GM23248 (cell line): Measurements from ENCODE around the gene TNNT1. TPM values are rescaled to one million over a fixed set of nuclear protein-coding genes. Genes with fewer than 3 reads are reported as not detected.

Experiments
- DNase-seq: peaks from one replicate; pipeline ENCODE4 v3.0.0-alpha.2; 2015
- H2AFZ ChIP-seq: fragments of 200-600 bp; sonication (generic); 2 replicates; pipeline ENCODE4 v1.6.1; 2016; ENCODE audit warnings: antibody characterized with exemption
- H3F3A ChIP-seq: fragments of 200-600 bp; sonication (generic); 2 replicates; pipeline ENCODE4 v1.6.1; 2016; ENCODE audit warnings: mild to moderate bottlenecking, antibody characterized with exemption, mixed run types; ENCODE audit not compliant: insufficient read depth
- H3K27ac ChIP-seq: fragments of 200-600 bp; sonication (generic); 2 replicates; pipeline ENCODE4 v1.5.1; 2016; ENCODE audit warnings: mild to moderate bottlenecking
- H3K27me3 ChIP-seq: fragments of 200-600 bp; sonication (generic); replicated peaks from 2 replicates; pipeline ENCODE4 v1.6.1; 2016; ENCODE audit warnings: mild to moderate bottlenecking; ENCODE audit not compliant: insufficient read depth
- H3K36me3 ChIP-seq: fragments of 200-600 bp; sonication (generic); 2 replicates; pipeline ENCODE4 v1.6.1; 2016; ENCODE audit warnings: low read depth, mild to moderate bottlenecking
- H3K4me1 ChIP-seq: fragments of 200-600 bp; sonication (generic); 2 replicates; pipeline ENCODE4 v1.6.1; 2016; ENCODE audit warnings: mild to moderate bottlenecking; ENCODE audit not compliant: insufficient read depth
- H3K4me2 ChIP-seq: fragments of 200-600 bp; sonication (generic); one replicate; pipeline ENCODE4 v1.6.1; 2016; ENCODE audit warnings: mild to moderate bottlenecking; ENCODE audit not compliant: unreplicated experiment
- H3K4me3 ChIP-seq: fragments of 200-600 bp; sonication (generic); 2 replicates; pipeline ENCODE4 v1.5.1; 2016; ENCODE audit warnings: mild to moderate bottlenecking
- H3K79me2 ChIP-seq: fragments of 200-600 bp; sonication (generic); 2 replicates; pipeline ENCODE4 v1.6.1; 2016; ENCODE audit warnings: mild to moderate bottlenecking; ENCODE audit not compliant: insufficient read depth
- H3K9ac ChIP-seq: fragments of 200-600 bp; sonication (generic); 2 replicates; pipeline ENCODE4 v1.6.1; 2016; ENCODE audit warnings: mild to moderate bottlenecking
- H3K9me2 ChIP-seq: fragments of 200-600 bp; sonication (generic); 2 replicates; pipeline ENCODE4 v1.6.1; 2016; ENCODE audit warnings: mixed run types, mild to moderate bottlenecking, moderate library complexity; ENCODE audit not compliant: insufficient read depth
- H3K9me3 ChIP-seq: fragments of 200-600 bp; sonication (generic); one replicate; pipeline ENCODE4 v1.6.1; 2017; ENCODE audit warnings: low read depth
- H4K20me1 ChIP-seq: fragments of 200-600 bp; sonication (generic); 2 replicates; pipeline ENCODE4 v1.6.0; 2016; ENCODE audit not compliant: insufficient read depth
- EZH2 ChIP-seq: fragments of 200-600 bp; sonication (generic); IDR thresholded peaks from 2 replicates; pipeline ENCODE4 v1.6.1; 2018; ENCODE audit warnings: antibody characterized with exemption, mild to moderate bottlenecking; ENCODE audit not compliant: insufficient read depth, poor library complexity, severe bottlenecking
- EZH2phosphoT487 ChIP-seq: fragments of 200-600 bp; sonication (generic); IDR thresholded peaks from 2 replicates; pipeline ENCODE4 v1.6.1; 2018; ENCODE audit warnings: antibody characterized with exemption, moderate library complexity, mild to moderate bottlenecking, low read depth; ENCODE audit not compliant: insufficient read depth
- WGBS, 2 experiments: methylation state at CpG; one replicate each; pipeline ENCODE4 v1.1.6; 2015 to 2017; ENCODE audit warnings: low lambda C conversion rate in 2 of 2, low coverage in 1 of 2; ENCODE audit errors: missing lambda C conversion rate in 2 of 2; 5-methylcytosine and 5-hydroxymethylcytosine counted together
- in situ Hi-C: fragments of 300-500 bp; cut with MboI; formaldehyde crosslinking; loops from 2 replicates; pipeline ENCODE4 v1.15.0; 2020
- polyA plus RNA-seq: library from polyadenylated mRNA; unstranded; fragments of >200 nt; fragmentation: Nextera tagmentation; extraction: Ambion mirVana; gene quantifications from 2 replicates; pipeline ENCODE4 v1.2.1, GENCODE V29; 2016
- total RNA-seq: library from RNA; depleted of rRNA; stranded (reverse); fragments of >200 nt; shearing (Covaris generic); gene quantifications from 2 replicates; pipeline ENCODE4 v1.2.3, GENCODE V29; 2014

The TNNT1 gene
- total and polyA plus RNA-seq, 2 experiments from 2014 or later = 0.76 to 1.8 TPM

DNA sequence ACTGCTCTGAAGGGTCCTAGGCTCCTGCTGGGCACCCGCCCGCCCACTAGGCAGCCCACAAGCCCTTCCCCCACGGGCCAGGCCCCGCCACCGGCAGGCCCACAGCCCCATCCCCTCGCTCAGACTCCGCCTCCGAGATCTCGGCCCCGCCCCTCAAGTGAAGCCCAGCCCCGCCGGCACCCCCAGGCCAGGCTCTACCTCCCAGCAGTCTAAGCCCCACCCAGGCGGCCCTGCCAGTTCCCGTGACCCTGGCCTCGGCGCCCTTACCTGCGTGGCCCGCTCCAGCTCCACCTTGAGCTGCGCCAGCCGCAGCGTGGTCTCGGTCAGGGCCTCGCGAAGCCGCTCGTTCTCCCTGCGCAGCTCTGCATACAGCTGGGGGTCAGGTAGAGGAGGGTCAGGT, 57.1 kb downstream of the TNNT1 start:
- no peak overlapping the region for H3K27ac ChIP-seq
- no peak overlapping the region for H3K4me3 ChIP-seq
- no peaks in the 10 kb centered on the region for H3K79me2 ChIP-seq
- TF ChIP-seq EZH2 = no peak
- TF ChIP-seq EZH2phosphoT487 = no peak
- 87 to 95% methylated on average over 16 to 27 of the region's 27 CpGs for whole genome bisulfite sequencing, 2 experiments
- peaks cover 8% of the 10 kb centered on the region; the same call in 1 of the 2 replicates for H3K36me3 ChIP-seq
- no peak overlapping the region for H3K9ac ChIP-seq
- no peaks in the 10 kb centered on the region for H4K20me1 ChIP-seq
- no peak overlapping the region for H3K4me2 ChIP-seq
- no peak for DNase-seq
- H3K9me2 ChIP-seq = no peaks in the 10 kb centered on the region
- H3F3A ChIP-seq = 0 out of 2 replicates have a peak, but pooled peaks cover 7% of the 10 kb centered on the region
- no peaks in the 10 kb centered on the region for H3K27me3 ChIP-seq
- in situ Hi-C loops = no loop called here
- no peak overlapping the region for H2AFZ ChIP-seq
- H3K4me1 ChIP-seq = peaks cover 6% of the 10 kb centered on the region; the same call in 1 of the 2 replicates
- H3K9me3 ChIP-seq = no peaks in the 10 kb centered on the region

DNA sequence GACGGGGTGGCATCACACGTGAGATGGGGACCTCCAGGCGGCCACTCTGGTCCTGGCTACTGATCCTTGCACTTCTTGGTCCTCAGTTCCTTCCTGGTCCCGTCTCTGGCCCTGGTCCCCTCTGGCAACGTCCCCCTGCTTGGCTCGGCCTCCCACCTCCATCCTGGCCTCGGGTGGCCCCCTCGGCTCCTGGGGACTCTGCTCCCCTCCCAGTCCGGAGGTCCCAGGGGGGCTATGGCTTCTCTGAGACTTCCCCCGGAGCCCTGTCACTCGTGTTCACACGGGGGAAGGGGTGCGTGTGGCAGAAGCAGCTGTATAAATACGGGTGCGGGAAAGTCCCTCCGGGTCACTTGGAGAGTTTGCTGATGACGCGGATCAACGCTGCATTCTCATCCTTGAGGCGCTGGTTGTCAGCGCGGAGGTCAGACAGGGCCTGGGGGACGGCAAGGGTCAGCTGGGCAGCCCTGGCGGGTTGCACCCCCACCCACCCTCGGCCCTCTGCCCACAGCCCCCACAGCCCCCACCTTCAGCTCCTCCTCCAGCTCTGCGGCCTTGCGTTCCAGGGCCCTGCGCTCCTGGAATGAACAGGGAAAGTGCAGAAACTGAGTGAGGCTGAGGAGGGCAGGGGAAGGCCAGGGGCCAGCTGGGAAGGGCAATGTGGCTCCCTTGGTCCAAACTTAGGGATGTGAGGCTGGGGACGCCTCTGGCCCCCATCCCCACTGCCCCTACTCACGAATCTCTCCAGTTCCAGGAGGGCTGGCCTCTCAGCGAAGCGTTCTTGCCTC, 57.7 kb downstream of the TNNT1 start:
- Histone ChIP-seq H3K4me2 (no peak overlapping the region), H3K79me2 (no peaks in the 10 kb centered on the region), H3K4me3 (no peak overlapping the region), H3K27ac (no peak overlapping the region), H2AFZ (no peak overlapping the region), H3K27me3 (peaks cover 2% of the 10 kb centered on the region), H3K4me1 (peaks cover 6% of the 10 kb centered on the region; the same call in 1 of the 2 replicates), H4K20me1 (no peaks in the 10 kb centered on the region), H3K36me3 (peaks cover 8% of the 10 kb centered on the region; the same call in 1 of the 2 replicates), H3F3A (0 out of 2 replicates have a peak, but pooled peaks cover 7% of the 10 kb centered on the region), H3K9me3 (no peaks in the 10 kb centered on the region), H3K9me2 (no peaks in the 10 kb centered on the region), H3K9ac (no peak overlapping the region)
- in situ Hi-C loops = no loop called here
- no peak for DNase-seq
- TF ChIP-seq EZH2phosphoT487 = no peak
- no peak for TF ChIP-seq EZH2
- 88% methylated on average over 22 to 32 of the region's 32 CpGs for WGBS, 2 experiments

DNA sequence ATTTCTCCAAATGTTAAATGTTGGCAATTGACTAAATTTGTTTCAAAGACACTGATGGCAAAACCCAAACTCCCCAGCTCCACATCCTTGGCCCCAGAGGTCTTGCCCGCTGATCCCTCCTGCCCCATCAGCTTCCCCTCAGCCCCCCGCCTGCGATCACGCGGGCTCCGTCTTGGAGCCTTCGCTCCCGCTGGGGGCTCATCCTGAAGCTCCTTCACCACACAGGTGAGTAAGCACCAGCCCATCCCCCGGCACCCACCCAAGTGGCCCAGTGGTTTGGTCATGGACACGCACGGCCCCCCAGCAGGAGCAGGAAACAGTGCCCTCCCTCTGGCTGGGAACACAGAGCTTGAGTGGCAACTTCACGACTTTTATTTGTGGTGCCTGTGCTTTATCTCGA, 58.4 kb downstream of the TNNT1 start:
- H3K36me3 ChIP-seq = peaks cover 8% of the 10 kb centered on the region; the same call in 1 of the 2 replicates
- no peaks in the 10 kb centered on the region for H3K9me2 ChIP-seq
- no peak overlapping the region for H3K27ac ChIP-seq
- H3K79me2 ChIP-seq = no peaks in the 10 kb centered on the region
- in situ Hi-C loops = no loop called here
- no peak overlapping the region for H2AFZ ChIP-seq
- H3F3A ChIP-seq = 0 out of 2 replicates have a peak, but pooled peaks cover 7% of the 10 kb centered on the region
- no peaks in the 10 kb centered on the region for H3K9me3 ChIP-seq
- WGBS, 2 experiments = 94 to 96% methylated on average over 11 to 13 of the region's 13 CpGs
- H3K4me2 ChIP-seq = no peak overlapping the region
- no peak for DNase-seq
- H3K27me3 ChIP-seq = peaks cover 10% of the 10 kb centered on the region
- no peak overlapping the region for H3K9ac ChIP-seq
- no peak overlapping the region for H3K4me3 ChIP-seq
- H4K20me1 ChIP-seq = no peaks in the 10 kb centered on the region
- TF ChIP-seq EZH2 = no peak
- no peak for TF ChIP-seq EZH2phosphoT487
- peaks cover 6% of the 10 kb centered on the region; the same call in 1 of the 2 replicates for H3K4me1 ChIP-seq

DNA sequence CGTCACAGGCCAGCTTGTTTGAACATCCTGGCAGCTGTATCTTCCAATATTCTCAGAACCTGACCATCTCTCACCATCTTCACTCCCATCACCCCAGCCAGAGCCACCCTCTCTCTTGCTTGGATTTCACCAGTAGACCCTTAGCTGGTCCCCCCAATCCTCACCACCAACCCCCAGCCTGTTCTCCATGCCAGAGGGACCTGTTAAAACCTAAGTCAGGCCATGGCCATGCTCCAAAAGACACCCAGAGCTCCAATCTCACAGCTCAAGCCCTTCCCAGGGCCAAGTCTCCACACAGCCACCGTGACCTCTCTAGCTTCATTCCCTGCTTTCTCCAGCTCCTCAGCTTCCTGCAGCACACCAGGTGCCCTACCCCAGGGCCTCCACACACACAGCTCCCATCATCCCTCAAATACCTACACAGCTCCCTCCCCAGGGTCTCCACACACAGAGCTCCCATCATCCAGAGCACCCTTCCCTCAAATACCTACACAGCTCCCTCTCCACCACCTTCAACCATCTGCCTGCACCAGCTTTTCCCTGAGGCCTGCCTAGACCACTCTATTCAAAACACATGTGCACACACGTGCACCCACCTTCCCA, 59.6 kb downstream of the TNNT1 start:
- H3K4me2 ChIP-seq = no peak overlapping the region
- 0 out of 2 replicates have a peak, but pooled peaks cover 7% of the 10 kb centered on the region for H3F3A ChIP-seq
- no peak overlapping the region for H3K27ac ChIP-seq
- H3K4me1 ChIP-seq = peaks cover 6% of the 10 kb centered on the region; the same call in 1 of the 2 replicates
- no peak for DNase-seq
- H3K79me2 ChIP-seq = no peaks in the 10 kb centered on the region
- WGBS, 2 experiments = 97 to 100% methylated on average over 3 of the region's 3 CpGs
- TF ChIP-seq EZH2 (no peak), EZH2phosphoT487 (no peak)
- in situ Hi-C loops = no loop called here
- no peaks in the 10 kb centered on the region for H4K20me1 ChIP-seq
- peaks cover 8% of the 10 kb centered on the region; the same call in 1 of the 2 replicates for H3K36me3 ChIP-seq
- H3K27me3 ChIP-seq = peaks cover 21% of the 10 kb centered on the region
- H3K9me3 ChIP-seq = no peaks in the 10 kb centered on the region
- H2AFZ ChIP-seq = no peak overlapping the region
- H3K9ac ChIP-seq = no peak overlapping the region
- H3K4me3 ChIP-seq = no peak overlapping the region
- H3K9me2 ChIP-seq = no peaks in the 10 kb centered on the region
